ENCODE results near the gene ZNF626. TPM values are rescaled to one million over a fixed set of nuclear protein-coding genes. Genes with fewer than 3 reads are reported as not detected.

Gene ZNF626
- 11.1 and 14.9 TPM in 2 replicates for total RNA-seq

DNA sequence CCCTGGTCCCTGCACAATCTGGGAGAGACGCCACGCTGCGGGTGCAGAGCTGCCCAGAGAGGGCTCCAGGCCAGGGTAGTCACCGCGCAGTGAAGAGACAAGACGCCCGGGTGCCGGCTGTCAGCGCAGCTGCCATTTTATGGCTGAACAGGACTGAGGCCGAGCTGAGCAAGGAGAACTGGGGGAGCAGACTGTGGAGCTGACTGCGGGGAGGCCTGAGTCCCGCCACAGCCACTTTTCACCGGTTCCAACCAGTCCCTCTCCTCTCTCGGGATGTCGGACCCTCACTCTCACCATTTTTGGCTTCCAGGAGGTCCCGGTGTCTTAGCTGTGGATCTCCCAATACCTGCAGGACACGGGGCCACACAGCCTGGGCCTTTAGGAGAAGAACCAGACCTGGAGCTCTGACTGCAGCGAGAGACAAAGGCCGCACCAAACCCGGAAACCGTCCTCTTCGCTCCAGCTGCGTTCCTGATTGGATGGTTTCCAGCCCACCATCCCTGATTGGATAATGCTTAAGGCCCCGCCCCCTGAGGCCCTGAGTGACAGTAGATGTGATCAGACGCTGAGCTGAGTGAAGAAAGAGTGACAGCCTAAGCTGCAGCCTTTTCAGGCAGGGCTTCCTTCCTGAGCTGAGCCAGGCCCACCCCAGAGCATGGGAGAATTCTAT is at the start of gene ZNF626:
TSS of gene ZNF626 (minus strand) at position 422 of the 670 bp plus-strand sequence. CDS start at position 297, 125 bp downstream.

Other genes with a start within 250 kb of the ZNF626 start
- 5.4 and 7.7 TPM in 2 replicates for gene ZNF737, start 95.8 kb downstream of the ZNF626 start, total RNA-seq
- gene ZNF66, start 114.7 kb upstream of the ZNF626 start, total RNA-seq, result 0.37 and 0.71 TPM in 2 replicates